ENCODE measurements around the gene ANKRD13B.

ANKRD13B gene

GRCh38 chr17:29592850-29593551 lies at the start of gene ANKRD13B:
ANKRD13B (plus strand) TSS chr17:29593132; CDS start chr17:29593622, 490 bp downstream.
- H3K27ac ChIP-seq: peak within 1 kb of the TSS; percentile 98
- TF ChIP-seq CTCF (IDR thresholded peaks at IDR 0.05): no peak
- TF ChIP-seq ZFX (IDR thresholded peaks at IDR 0.05; ENCODE audit: borderline replicate concordance): no peak

GRCh38 chr17:29544066-29544465 lies 48.9 kb upstream of the ANKRD13B start:
- H3K27ac ChIP-seq: no peak overlapping the region
- no peak for TF ChIP-seq CTCF (IDR thresholded peaks at IDR 0.05)
- no peak for TF ChIP-seq ZFX (IDR thresholded peaks at IDR 0.05; ENCODE audit: borderline replicate concordance)

GRCh38 chr17:29546085-29546484 lies 46.8 kb upstream of the ANKRD13B start:
- no peak overlapping the region for H3K27ac ChIP-seq
- TF ChIP-seq ZFX (IDR thresholded peaks at IDR 0.05; ENCODE audit: borderline replicate concordance) (no peak), CTCF (IDR thresholded peaks at IDR 0.05) (no peak)

GRCh38 chr17:29546830-29547229 lies 46.1 kb upstream of the ANKRD13B start:
- TF ChIP-seq CTCF (IDR thresholded peaks at IDR 0.05) (no peak), ZFX (IDR thresholded peaks at IDR 0.05; ENCODE audit: borderline replicate concordance) (no peak)
- H3K27ac ChIP-seq: no peak overlapping the region

- no peak overlapping the region for H3K27ac ChIP-seq
- TF ChIP-seq CTCF (IDR thresholded peaks at IDR 0.05): no peak
- no peak for TF ChIP-seq ZFX (IDR thresholded peaks at IDR 0.05; ENCODE audit: borderline replicate concordance)
These were observed 43.6 kb upstream of the ANKRD13B start for GRCh38 chr17:29549177-29549923.

GRCh38 chr17:29555840-29556239 lies 37.1 kb upstream of the ANKRD13B start:
- peak overlapping the region; percentile 63 for H3K27ac ChIP-seq
- TF ChIP-seq CTCF (IDR thresholded peaks at IDR 0.05) (no peak), ZFX (IDR thresholded peaks at IDR 0.05; ENCODE audit: borderline replicate concordance) (no peak)
